ENCODE results near the gene ASIC4.

The ASIC4 gene

DNA sequence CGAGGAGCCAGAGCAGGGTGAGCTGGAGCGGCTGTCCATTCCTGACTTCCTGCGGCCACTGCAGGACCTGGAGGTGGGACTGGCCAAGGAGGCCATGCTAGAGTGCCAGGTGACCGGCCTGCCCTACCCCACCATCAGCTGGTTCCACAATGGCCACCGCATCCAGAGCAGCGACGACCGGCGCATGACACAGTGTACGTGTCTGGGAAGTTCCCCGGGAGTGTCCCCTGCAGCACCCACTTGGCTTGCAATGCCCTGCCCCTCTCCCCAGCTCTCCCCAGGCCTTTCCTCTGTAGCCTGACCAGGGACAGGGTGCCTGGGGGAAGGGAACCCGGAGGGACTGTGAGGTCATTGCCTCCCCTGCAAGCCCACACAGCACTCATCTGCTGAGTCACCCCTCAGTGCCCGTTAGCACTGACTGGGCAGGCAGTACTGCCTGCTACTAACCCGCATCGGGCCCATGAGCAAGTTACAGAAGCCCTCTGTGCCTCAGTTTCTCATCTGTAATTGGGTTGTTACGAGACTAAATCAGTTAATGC is 45.0 kb upstream of the ASIC4 start:
- Histone ChIP-seq H3K4me3 (replicated peaks; ENCODE audit: low read depth, low read length) (no peak overlapping the region), H3K36me3 (ENCODE audit: control insufficient read depth, insufficient read depth, low read length) (no peaks in the 10 kb centered on the region), H3K27me3 (replicated peaks; ENCODE audit: control insufficient read depth, insufficient read depth, low read length) (peaks cover 2% of the 10 kb centered on the region; the same call in 1 of the 2 replicates)
- no peak for TF ChIP-seq CTCF (IDR thresholded peaks at IDR 0.05; ENCODE audit: insufficient read depth, low read length, poor library complexity, severe bottlenecking)
- no peak for DNase-seq (ENCODE audit: extremely low read depth, insufficient read length)

DNA sequence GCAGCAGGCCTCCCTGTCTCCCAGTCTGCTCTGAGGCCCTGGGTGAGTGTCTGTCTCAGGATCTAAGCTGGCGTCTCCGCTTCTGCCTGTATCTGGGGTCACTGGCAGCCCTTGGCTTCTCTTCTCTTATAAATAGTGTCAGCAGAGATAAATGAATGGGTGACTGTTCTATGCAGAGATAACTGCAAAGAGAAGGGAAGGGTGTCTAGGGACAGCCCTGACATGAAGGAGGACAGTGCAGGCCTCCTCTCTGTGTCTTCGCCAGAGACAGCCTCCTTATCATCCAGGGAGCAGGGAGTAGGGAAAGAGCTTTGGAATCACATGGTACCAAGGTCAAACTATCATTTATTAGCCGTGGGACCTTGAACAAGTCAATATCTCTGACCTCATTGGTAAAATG is 43.9 kb upstream of the ASIC4 start:
- H3K4me3 ChIP-seq (replicated peaks; ENCODE audit: low read depth, low read length): no peak overlapping the region
- H3K27me3 ChIP-seq (replicated peaks; ENCODE audit: control insufficient read depth, insufficient read depth, low read length): peaks cover 2% of the 10 kb centered on the region; the same call in 1 of the 2 replicates
- TF ChIP-seq CTCF (IDR thresholded peaks at IDR 0.05; ENCODE audit: insufficient read depth, low read length, poor library complexity, severe bottlenecking): no peak
- no peak for DNase-seq (ENCODE audit: extremely low read depth, insufficient read length)
- no peaks in the 10 kb centered on the region for H3K36me3 ChIP-seq (ENCODE audit: control insufficient read depth, insufficient read depth, low read length)

DNA sequence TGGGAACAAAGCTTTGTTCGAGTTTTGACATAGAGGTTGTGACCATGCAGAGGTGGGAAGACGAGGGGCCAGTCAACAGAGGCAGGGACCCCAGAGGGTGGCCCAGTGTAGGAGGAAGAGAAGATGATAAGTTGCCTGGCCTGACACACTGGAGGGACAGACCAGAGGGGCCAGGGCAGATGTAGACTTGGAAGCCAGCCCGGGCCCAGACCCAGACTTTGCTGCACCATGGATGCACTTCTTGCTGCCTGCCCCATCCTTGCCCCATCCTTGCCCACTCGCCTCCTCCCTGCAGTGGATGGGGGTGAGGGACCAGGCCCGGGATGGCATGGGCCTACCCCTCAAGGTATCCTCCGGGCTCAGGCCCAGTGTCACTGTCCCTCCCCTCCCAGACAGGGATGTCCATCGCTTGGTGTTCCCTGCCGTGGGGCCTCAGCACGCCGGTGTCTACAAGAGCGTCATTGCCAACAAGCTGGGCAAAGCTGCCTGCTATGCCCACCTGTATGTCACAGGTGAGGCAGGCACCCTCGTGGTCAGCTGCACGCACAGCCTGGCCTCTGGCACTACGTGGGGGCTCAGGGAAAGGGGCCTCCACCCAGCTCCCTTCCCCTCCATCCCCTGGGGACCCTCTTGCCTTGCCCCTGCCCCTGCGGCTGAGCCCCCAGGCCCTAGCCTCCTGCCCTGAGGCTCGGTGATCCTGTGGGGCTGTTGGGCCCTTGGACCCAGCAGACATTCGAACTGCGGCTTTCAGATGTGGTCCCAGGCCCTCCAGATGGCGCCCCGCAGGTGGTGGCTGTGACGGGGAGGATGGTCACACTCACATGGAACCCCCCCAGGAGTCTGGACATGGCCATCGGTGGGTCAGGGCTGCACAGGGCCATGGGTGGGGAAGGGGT is 42.6 kb upstream of the ASIC4 start:
- H3K4me3 ChIP-seq (replicated peaks; ENCODE audit: low read depth, low read length): no peak overlapping the region

GRCh38 chr2:219472629-219473187 is 41.6 kb upstream of the ASIC4 start:
- no peak for TF ChIP-seq CTCF (IDR thresholded peaks at IDR 0.05; ENCODE audit: insufficient read depth, low read length, poor library complexity, severe bottlenecking)
- DNase-seq (ENCODE audit: extremely low read depth, insufficient read length): no peak
- no peak overlapping the region for H3K4me3 ChIP-seq (replicated peaks; ENCODE audit: low read depth, low read length)
- H3K27me3 ChIP-seq (replicated peaks; ENCODE audit: control insufficient read depth, insufficient read depth, low read length): peaks cover 2% of the 10 kb centered on the region; the same call in 1 of the 2 replicates
- H3K36me3 ChIP-seq (ENCODE audit: control insufficient read depth, insufficient read depth, low read length): no peaks in the 10 kb centered on the region

More for the DNA sequence above, 42.6 kb upstream of the ASIC4 start:
- Histone ChIP-seq H3K36me3 (ENCODE audit: control insufficient read depth, insufficient read depth, low read length) (no peaks in the 10 kb centered on the region), H3K27me3 (replicated peaks; ENCODE audit: control insufficient read depth, insufficient read depth, low read length) (peaks cover 2% of the 10 kb centered on the region; the same call in 1 of the 2 replicates)
- DNase-seq (ENCODE audit: extremely low read depth, insufficient read length): no peak
- TF ChIP-seq CTCF (IDR thresholded peaks at IDR 0.05; ENCODE audit: insufficient read depth, low read length, poor library complexity, severe bottlenecking): no peak

DNA sequence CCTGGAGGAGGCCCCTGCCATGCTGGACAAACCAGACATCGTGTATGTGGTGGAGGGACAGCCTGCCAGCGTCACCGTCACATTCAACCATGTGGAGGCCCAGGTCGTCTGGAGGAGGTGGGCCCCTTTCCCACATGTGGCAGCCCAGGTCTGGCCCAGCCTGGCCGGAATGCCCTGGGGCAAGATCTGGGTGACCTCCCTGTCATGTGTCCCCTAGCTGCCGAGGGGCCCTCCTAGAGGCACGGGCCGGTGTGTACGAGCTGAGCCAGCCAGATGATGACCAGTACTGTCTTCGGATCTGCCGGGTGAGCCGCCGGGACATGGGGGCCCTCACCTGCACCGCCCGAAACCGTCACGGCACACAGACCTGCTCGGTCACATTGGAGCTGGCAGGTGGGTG is 40.8 kb upstream of the ASIC4 start:
- no peak for DNase-seq (ENCODE audit: extremely low read depth, insufficient read length)
- Histone ChIP-seq H3K36me3 (ENCODE audit: control insufficient read depth, insufficient read depth, low read length) (no peaks in the 10 kb centered on the region), H3K27me3 (replicated peaks; ENCODE audit: control insufficient read depth, insufficient read depth, low read length) (peaks cover 2% of the 10 kb centered on the region; the same call in 1 of the 2 replicates), H3K4me3 (replicated peaks; ENCODE audit: low read depth, low read length) (no peak overlapping the region)
- no peak for TF ChIP-seq CTCF (IDR thresholded peaks at IDR 0.05; ENCODE audit: insufficient read depth, low read length, poor library complexity, severe bottlenecking)

All from GM06990 (cell line).